Spleen (tissue), 11 donors: Measurements from ENCODE around the gene DCTN2. TPM values are rescaled to one million over a fixed set of nuclear protein-coding genes. Genes with fewer than 3 reads are reported as not detected.

ENCODE experiments used
- DNase-seq: peaks from one replicate; pipeline ENCODE4 v3.0.0-alpha.2; 2020
- H3K27ac ChIP-seq, 8 donors: fragments of 200-600 bp; sonication (generic) in 7 of 8; 1 replicate in 4 of 8; 2 replicates in 4 of 8; pipeline versions ENCODE4 v1.5.0 to v1.8.0; 2016 to 2021; ENCODE audit warnings: inconsistent platforms in 4 of 8, mild to moderate bottlenecking in 4 of 8, moderate library complexity in 1 of 8
- H3K27me3 ChIP-seq, 7 donors: fragments of 200-600 bp; sonication (generic) in 6 of 7; replicated peaks in 1 of 7; 1 replicate in 4 of 7; 2 replicates in 3 of 7; pipeline versions ENCODE4 v1.5.0 to v1.8.0; 2016 to 2021; ENCODE audit warnings: inconsistent platforms in 3 of 7, mild to moderate bottlenecking in 1 of 7
- H3K36me3 ChIP-seq, 6 donors: fragments of 200-600 bp; sonication (generic) in 5 of 6; 1 replicate in 4 of 6; 2 replicates in 2 of 6; pipeline versions ENCODE4 v1.5.0 to v1.8.0; 2016 to 2021; ENCODE audit warnings: inconsistent platforms in 2 of 6
- H3K4me1 ChIP-seq, 6 donors: fragments of 200-600 bp; sonication (generic) in 5 of 6; 1 replicate in 3 of 6; 2 replicates in 3 of 6; pipeline versions ENCODE4 v1.5.0 to v1.8.0; 2016 to 2021; ENCODE audit warnings: inconsistent platforms in 3 of 6
- H3K4me3 ChIP-seq, 8 donors: fragments of 200-600 bp; sonication (generic) in 7 of 8; 1 replicate in 4 of 8; 2 replicates in 4 of 8; pipeline versions ENCODE4 v1.5.0 to v1.8.0; 2016 to 2021; ENCODE audit warnings: inconsistent platforms in 4 of 8, mild to moderate bottlenecking in 4 of 8, moderate library complexity in 2 of 8
- H3K9me3 ChIP-seq, 8 donors: fragments of 200-600 bp; sonication (generic) in 7 of 8; 1 replicate in 4 of 8; 2 replicates in 4 of 8; pipeline versions ENCODE4 v1.5.0 to v1.8.0; 2016 to 2021; ENCODE audit warnings: inconsistent platforms in 4 of 8
- CTCF ChIP-seq, 11 experiments: fragments of 200-600 bp in 7 of 11; fragments of 450-650 bp in 4 of 11; sonication (generic) in 4 of 11; IDR thresholded peaks in 8 of 11; conservative IDR thresholded peaks in 3 of 11; 1 replicate in 7 of 11; 2 replicates in 4 of 11; pipeline versions ENCODE4 v1.4.0 to v1.8.0; 2016 to 2021; ENCODE audit warnings: antibody characterized with exemption in 11 of 11, inconsistent platforms in 4 of 11, mild to moderate bottlenecking in 1 of 11
- POLR2A ChIP-seq, 3 donors: fragments of 450-650 bp; IDR thresholded peaks; one replicate each; pipeline ENCODE4 v1.5.1; 2017; ENCODE audit warnings: antibody characterized with exemption in 3 of 3, mild to moderate bottlenecking in 1 of 3
- POLR2AphosphoS5 ChIP-seq, 3 donors: sonication (generic); formaldehyde crosslinking; IDR thresholded peaks; one replicate each; pipeline ENCODE4 v1.5.1; 2017; ENCODE audit warnings: antibody characterized with exemption in 3 of 3
- WGBS, 5 donors: extraction: QIAGEN DNeasy Blood & Tissue Kit in 3 of 5; methylation state at CpG; one replicate each; pipeline versions ENCODE4 v1.1.5 to v1.1.7; 2013 to 2018; 5-methylcytosine and 5-hydroxymethylcytosine counted together
- intact Hi-C: fragments of 100-400 bp; cut with DNase I; formaldehyde crosslinking; loops from one replicate; pipeline ENCODE4 v1.15.0; 2023; ENCODE audit warnings: low total_unique reads
- polyA plus RNA-seq, 3 donors: library from polyadenylated mRNA; stranded (reverse); fragments of 200-250 nt; gene quantifications; one replicate each; pipeline ENCODE4 v1.2.1, GENCODE V29; 2013
- total RNA-seq, 7 donors: library from RNA; depleted of rRNA in 3 of 7; stranded (reverse); fragments of >200 nt in 3 of 7; fragmentation: NEBNext Ultra II Directional in 4 of 7; extraction: Animal tissue kit (Norgen Biotek cat#: 25700) in 4 of 7; gene quantifications; one replicate each; pipeline versions ENCODE4 v1.1.0 to v1.2.1, GENCODE V29; 2016 to 2021
- donor health status: healthy with polysubstance abuse.
- donor health status: DM: no; HTN: no; CAD: no; lungs with moderate emphysema.
- donor health status: DM: no; HTN: no; CAD: no.
- donor health status: Bipolar disorder and iron deficiency.
- donor health status: healthy.
- donor health status: DM: no; HTN: no; CAD: no.
- donor health status: DM: yes; HTN: yes; CAD: no.

Gene DCTN2
- total and polyA plus RNA-seq, 10 donors: 53.3 to 152 (median 88.8) TPM

- no peak for TF ChIP-seq CTCF (IDR thresholded peaks at IDR 0.05 in 8 of 11, conservative IDR thresholded peaks at IDR 0.05 in 3 of 11)
- DNase-seq: no peak
- no peaks in the 10 kb centered on the region for H3K36me3 ChIP-seq
- WGBS, 5 donors: 90 to 91% (median 90%) methylated on average over 3 of the region's 3 CpGs
- no peak overlapping the region for H3K27ac ChIP-seq
- H3K4me1 ChIP-seq: peaks cover 0 to 29% (median 17%) of the 10 kb centered on the region in 6 donors
- peaks cover 0 to 42% (median 0%) of the 10 kb centered on the region in 7 donors for H3K27me3 ChIP-seq
- intact Hi-C loops: no loop called here
- no peak overlapping the region for H3K4me3 ChIP-seq
- no peaks in the 10 kb centered on the region for H3K9me3 ChIP-seq
Measured at GRCh38 chr12:57586832-57587429, 39.9 kb upstream of the DCTN2 start.

GRCh38 chr12:57586128-57586527 lies 39.1 kb upstream of the DCTN2 start:
- no peak for DNase-seq
- H3K9me3 ChIP-seq: no peaks in the 10 kb centered on the region
- TF ChIP-seq POLR2AphosphoS5 (IDR thresholded peaks at IDR 0.05): no peak
- no peak for TF ChIP-seq POLR2A (IDR thresholded peaks at IDR 0.05)
- no peak for TF ChIP-seq CTCF (IDR thresholded peaks at IDR 0.05 in 8 of 11, conservative IDR thresholded peaks at IDR 0.05 in 3 of 11)
- no peak overlapping the region for H3K4me3 ChIP-seq
- no peaks in the 10 kb centered on the region for H3K36me3 ChIP-seq
- intact Hi-C loops: no loop called here
- WGBS, 5 donors: 90 to 93% (median 91%) methylated on average over 3 of the region's 3 CpGs
- H3K27ac ChIP-seq: no peak overlapping the region
- peaks cover 0 to 22% (median 11%) of the 10 kb centered on the region in 6 donors for H3K4me1 ChIP-seq
- H3K27me3 ChIP-seq: peaks cover 0 to 50% (median 0%) of the 10 kb centered on the region in 7 donors

- DNase-seq: no peak
Measured at GRCh38 chr12:57585156-57585555, 38.2 kb upstream of the DCTN2 start.

More at GRCh38 chr12:57585156-57585555, 38.2 kb upstream of the DCTN2 start:
- Histone ChIP-seq H3K36me3 (no peaks in the 10 kb centered on the region), H3K4me3 (no peak overlapping the region), H3K4me1 (peaks cover 0 to 14% (median 5%) of the 10 kb centered on the region in 6 donors), H3K9me3 (no peaks in the 10 kb centered on the region), H3K27me3 (peaks cover 0 to 50% (median 0%) of the 10 kb centered on the region in 7 donors), H3K27ac (no peak overlapping the region)
- TF ChIP-seq POLR2AphosphoS5 (IDR thresholded peaks at IDR 0.05) (no peak), CTCF (IDR thresholded peaks at IDR 0.05 in 8 of 11, conservative IDR thresholded peaks at IDR 0.05 in 3 of 11) (no peak), POLR2A (IDR thresholded peaks at IDR 0.05) (no peak)
- intact Hi-C loops: no loop called here
- 74 to 86% (median 81%) methylated on average over 2 of the region's 2 CpGs for WGBS, 5 donors
